COLO668 (cell line): ENCODE results near the gene PEX10.
"Not testable (repeated sequence)": the region's sequence is repeated elsewhere in the genome, so short reads cannot be mapped to it uniquely, and the experiment has no call there.

ENCODE experiments used
- DNase-seq: peaks from one replicate; lab custom pipeline; 2025; ENCODE audit not compliant: unreplicated experiment; lab: John Stamatoyannopoulos, UW

PEX10 gene

DNA sequence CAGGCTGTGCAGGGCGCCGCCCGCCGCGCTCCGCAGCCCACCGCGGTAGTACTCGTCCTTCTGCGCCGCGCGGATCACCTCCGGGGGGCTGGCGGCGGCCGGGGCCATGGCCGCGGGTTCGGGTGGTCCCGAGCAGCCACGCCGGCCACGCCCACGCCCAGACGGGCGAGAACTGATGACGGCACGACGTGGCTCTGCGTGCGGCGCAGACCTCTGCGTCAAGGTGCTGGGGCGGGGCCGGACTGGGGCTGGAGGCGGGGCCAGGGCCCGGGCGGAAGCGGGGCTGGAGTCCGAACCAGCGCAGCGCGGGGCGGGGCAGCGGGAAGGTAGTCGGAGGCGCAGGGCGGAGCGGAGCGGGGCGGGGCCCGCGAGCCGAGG is at the start of gene PEX10:
PEX10 (minus strand) TSS at position 170 of the 378 bp plus-strand sequence; CDS start at position 108, 62 bp downstream.
- DNase-seq: peak; percentile 100

DNA sequence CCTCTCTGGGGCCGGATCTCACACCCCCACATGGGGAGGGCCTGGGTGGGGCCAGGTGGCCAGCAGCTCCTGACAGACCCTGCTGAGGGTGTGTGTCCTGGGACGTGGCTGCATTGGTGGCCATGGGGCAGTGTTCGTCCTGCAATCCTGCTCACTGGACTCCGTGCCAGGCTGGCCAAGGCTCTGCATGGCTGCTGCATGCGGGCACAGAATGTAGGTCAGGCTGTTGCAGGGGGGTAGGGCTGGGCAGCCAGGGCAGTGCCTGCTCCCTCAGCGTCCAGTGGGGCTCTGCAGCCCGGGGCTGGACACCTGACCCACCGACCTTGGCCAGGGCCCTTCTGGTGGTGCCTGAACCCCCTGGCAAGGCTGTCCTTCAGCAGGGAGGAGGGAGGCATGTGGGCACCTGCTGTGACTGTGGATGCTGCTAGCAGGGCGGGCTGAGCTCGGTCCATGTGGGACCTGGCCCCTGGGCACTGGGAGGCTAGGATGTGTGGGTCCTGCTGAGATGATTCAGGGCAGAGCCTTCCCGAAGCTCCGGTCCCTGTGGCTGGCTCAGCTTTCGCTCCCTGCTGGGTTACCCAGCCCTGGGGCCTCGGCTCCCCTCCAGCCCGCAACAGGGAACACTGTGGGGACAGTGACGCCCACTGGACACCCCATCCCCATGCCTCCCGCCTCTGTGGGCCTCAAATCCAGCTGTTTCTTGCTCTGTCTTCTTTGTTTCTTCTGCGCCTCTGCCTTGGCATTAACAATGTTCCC is 48.8 kb upstream of the PEX10 start:
- no peak for DNase-seq

DNA sequence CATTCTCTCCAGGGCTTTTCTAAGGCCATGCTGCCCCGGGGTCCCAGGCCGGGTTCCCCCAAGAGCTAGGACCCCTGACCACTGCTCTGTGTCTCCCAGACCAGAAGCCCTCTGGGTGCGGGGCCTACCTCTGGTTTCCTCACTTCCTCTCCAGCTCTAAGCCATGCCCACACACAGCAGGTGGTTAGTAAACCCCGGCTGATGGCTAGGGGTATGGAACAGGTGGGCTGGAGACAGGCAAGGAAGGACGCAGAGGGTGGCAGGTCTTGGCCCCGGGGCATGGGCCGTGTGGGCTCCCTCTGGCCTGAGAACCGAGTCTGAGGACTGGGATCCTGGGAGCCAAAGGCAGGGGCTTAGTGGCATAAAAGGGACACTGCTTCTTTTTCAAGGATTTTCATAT is 47.8 kb upstream of the PEX10 start:
- DNase-seq: peak; percentile 26

DNA sequence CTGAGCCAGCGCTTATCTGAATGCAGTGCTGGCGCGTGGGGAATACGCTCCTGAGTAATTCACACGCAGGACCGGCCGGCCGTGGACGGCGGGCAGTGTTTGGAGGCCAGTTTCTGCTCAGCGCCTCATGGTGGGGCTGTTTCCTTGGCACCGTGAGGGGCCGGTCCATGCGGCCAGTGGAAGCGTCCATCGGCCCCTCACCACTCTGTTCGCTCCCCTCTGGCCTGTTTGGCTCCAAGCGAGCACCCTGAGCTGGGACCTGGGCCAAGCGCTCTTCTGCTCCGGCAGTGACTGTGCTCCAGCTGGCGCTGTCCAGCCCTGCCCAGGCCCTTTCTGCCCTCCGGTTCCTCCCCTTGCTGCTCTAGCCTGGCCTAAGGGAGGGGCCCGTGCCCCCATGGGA is 47.4 kb upstream of the PEX10 start:
- peak; percentile 41 for DNase-seq

DNA sequence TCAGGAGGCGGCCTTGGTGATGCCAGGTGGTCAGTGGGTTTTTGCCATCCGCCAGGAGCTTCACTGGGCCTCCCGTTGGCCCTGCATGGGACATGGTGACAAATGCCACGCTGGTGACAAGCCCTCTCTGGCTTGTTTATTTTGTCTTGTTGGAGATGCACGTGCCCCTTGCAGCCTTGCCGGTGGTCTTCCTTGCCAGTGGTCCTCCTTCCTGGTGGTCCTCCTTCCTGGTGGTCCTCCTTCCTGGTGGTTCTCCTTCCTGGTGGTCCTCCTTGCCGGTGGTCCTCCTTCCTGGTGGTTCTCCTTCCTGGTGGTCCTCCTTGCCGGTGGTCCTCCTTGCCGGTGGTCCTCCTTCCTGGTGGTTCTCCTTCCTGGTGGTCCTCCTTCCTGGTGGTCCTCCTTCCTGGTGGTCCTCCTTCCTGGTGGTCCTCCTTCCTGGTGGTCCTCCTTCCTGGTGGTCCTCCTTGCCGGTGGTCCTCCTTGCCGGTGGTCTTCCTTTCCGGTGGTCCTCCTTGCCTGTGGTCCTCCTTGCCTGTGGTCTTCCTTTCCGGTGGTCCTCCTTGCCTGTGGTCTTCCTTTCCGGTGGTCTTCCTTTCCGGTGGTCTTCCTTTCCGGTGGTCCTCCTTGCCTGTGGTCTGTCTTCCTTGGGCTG is 46.9 kb upstream of the PEX10 start:
- DNase-seq: not testable (repeated sequence)

DNA sequence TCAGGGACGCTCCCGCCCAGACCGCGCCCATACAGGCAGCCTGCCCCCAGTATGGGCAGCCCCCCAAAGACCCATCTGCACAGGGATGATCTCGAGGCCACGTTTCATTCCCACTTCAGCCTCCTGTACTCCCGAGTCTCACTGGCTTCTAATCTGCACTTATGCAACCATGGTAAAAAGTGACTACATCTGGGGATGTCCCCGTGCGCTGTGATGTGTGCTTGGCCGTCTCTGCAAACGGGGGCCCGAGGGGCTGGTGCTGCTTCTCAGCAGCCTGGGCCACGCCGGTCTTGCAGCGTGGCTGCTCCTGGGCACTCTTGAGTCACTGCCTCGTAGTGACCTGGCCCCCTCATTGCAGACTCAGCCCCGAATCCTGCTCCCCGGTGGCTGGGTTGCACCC is 46.3 kb upstream of the PEX10 start:
- DNase-seq: no peak

GRCh38 chr1:2457444-2457843 is 45.1 kb upstream of the PEX10 start:
- no peak for DNase-seq

GRCh38 chr1:2455757-2456156 is 43.4 kb upstream of the PEX10 start:
- peak; percentile 37 for DNase-seq

DNA sequence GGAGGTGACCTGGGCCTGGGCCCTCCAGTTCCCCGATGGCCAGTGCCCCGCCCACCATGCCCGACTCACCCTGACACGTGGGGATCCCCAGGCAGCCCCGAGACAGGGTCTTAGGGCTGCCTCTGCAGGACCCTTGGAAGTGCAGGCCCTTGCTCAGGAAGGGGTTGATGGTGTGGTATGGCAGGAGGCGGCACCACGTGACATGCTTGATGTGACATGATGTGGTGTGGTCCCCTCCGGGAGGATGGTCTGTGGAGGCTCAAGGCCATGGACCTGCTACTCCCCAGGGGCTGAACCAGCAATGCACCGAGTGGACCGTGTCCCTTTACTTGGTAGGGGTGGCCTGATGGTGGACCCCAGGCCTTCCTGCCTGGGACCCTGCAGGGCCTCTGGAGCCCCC is 41.9 kb upstream of the PEX10 start:
- no peak for DNase-seq

DNA sequence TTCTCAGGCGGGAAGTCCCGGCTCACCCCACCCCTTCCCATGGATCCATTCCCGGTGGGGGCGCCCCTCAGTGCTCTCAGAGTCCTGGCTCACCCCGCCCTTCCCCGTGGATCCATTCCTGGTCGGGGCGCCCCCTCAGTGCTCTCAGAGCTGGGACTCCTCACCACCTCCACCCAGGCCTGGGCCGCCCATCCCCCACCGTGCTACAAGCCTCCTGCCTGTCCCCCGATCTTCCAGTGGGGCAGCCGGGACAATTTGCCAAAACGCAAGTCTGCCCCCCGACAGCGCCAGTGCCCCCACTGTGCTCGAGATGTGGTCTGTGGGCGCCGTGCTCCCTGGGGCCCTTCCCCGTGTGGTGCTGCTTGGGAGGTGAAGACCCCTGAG is 40.6 kb upstream of the PEX10 start:
- DNase-seq: no peak

DNA sequence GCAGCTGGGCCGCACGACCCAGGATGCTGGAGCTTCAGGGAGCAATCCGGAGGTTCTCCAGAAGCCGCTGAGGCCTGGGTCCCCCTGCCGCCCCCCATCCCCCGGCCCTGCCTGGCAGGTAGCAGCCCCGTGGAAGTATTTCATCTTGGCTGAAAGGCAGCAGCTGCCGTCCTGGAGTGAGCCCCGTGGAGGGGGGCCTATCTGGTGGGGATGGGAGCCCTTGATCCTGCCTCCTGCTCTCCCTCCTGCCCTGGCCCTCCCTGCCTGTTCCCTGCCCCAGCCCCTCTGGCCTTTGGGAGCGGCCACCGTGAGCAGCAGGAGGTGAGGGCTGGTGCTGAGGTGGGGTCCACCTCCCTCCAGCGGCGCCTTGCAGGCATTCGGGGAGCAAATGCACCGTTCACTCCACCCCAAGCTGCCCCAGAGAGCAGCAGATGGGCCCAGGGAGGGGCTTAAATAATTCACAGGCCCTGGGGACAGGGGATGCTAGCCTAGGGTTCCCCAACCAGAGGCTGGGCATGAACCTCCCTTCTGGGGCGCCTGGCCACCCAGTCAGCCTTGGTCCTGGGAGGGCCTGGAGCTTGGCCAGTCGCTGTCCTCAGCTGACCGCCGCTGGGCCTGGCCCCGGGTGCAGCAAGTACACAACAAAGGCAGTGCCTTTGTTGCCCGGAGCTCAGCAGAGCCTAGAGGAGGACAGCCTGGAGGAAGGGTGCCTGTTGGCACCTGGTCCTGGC is 40.0 kb upstream of the PEX10 start:
- no peak for DNase-seq

GRCh38 chr1:2451741-2452140 is 39.4 kb upstream of the PEX10 start:
- no peak for DNase-seq

GRCh38 chr1:2449636-2450454 is 37.5 kb upstream of the PEX10 start:
- DNase-seq: no peak

- DNase-seq: peak; percentile 85
Measured at GRCh38 chr1:2448098-2448445, 35.7 kb upstream of the PEX10 start.

DNA sequence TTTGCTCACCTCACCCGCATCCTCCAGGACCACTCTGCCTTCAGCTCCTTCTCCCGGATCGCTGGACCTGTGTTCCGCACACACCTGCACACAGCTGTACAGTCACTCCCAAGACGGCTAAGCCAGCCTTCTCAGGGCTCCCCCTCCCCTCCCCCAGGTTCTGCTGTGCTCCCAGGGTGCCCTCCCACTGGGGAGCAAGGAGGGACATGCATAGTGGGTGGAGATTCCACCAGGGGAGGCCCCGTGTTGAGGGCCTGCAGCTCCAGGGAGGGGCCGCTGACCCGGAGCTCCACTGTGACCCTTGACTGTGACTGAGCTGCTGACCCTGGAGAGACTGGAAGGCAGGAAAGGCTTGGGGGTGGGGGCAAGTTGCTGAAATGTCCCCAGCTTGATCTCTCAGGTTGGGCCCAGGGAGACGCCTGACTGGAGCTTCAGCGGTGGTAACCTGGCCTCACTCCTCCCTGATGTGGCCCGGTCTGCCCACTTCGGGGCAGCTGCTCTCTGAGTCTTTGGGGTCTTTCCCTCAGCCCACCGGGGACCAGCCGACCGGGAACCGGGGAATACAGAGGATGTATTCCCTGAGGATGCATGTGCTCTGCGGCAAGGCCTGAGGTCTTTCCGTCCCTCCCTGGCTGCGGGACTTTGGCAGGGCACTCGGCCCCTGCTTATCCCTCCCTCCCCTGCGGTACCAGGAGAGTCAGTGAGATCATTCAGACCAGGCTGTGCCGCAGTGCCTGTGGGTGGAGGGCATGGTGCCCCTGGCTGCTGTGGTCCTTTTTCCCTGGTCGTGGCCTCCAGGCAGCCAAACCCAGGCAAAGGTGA is 35.1 kb upstream of the PEX10 start:
- DNase-seq: no peak

DNA sequence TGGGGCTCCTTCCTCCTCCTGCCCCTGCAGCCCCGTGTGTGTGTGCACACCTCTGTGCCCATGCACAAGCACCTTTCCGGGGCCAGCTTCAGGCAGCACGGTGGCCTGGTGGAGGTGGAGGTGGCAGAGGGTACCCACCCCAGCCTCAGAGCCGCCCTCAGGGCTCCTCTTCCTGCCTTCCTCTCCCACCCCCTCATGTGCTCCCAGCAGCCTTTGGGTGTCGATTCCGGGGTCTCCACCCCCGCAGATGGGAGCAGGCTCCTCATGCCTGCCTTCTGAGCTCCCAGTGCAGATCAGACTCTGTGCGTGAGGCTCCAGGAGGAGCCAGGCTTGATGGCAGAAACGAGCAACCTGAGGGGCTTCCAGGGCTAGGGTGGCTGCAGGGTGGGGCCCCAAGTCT is 34.5 kb upstream of the PEX10 start:
- DNase-seq: no peak

DNA sequence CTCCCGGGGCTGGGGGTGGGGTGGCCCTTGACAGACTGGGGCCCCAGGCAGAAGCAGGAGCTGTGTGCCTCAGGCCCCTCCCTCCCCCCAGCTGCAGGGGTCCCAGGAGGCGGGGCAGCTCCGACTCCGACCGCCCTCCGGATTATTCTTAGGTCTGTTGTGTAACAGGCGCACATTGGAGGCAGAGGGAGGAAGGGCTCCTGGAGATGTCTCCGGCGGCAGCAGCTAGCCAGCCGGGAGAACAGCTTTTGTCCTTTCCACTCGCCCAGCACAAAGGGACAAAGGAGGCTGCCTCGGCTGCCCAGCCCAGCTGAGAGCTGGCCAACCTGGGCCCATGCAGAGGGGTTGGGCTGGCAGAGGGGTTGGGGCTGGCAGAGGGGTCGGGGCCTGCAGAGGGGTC is 34.0 kb upstream of the PEX10 start:
- DNase-seq: no peak

- DNase-seq: no peak
Measured at GRCh38 chr1:2445823-2446215, 33.5 kb upstream of the PEX10 start.

- DNase-seq: no peak
Measured at GRCh38 chr1:2445162-2445822, 32.9 kb upstream of the PEX10 start.

- DNase-seq: no peak
Measured at GRCh38 chr1:2444138-2444591, 31.8 kb upstream of the PEX10 start.
